ENCODE results near the gene DIDO1. TPM values are rescaled to one million over a fixed set of nuclear protein-coding genes. Genes with fewer than 3 reads are reported as not detected.
A peak's percentile ranks its signal among the peaks of the same experiment; 100 is the strongest.

The DIDO1 gene
- total RNA-seq, 1 donor from 2014 or later: 89.1 TPM

- intact Hi-C loops (cut with micrococcal nuclease): loop anchor here (2.0 kb wide), 1 partner anchor 21 kb away; the partner anchor contains the start of gene GID8
- H3K9me3 Mint-ChIP-seq: no peaks in the 10 kb centered on the region
- H3K4me1 Mint-ChIP-seq: peaks cover 83% of the 10 kb centered on the region
- H3K4me3 Mint-ChIP-seq: peak overlapping the region; percentile 70
- peaks cover 24% of the 10 kb centered on the region for H3K36me3 Mint-ChIP-seq (ENCODE audit: low read depth)
- ChIA-PET POLR2A (interaction anchor here (0.7 to 3.8 kb wide), 4 partner anchors 10 to 36 kb away, joined by 3 to 15 read pairs (median 4); no protein-coding TSS in a partner anchor), CTCF (interaction anchor here (1.1 to 4.7 kb wide), 4 partner anchors 11 to 55 kb away, joined by 3 to 26 read pairs (median 8); no protein-coding TSS in a partner anchor)
- ATAC-seq (ENCODE audit: low read depth) (peak; percentile 40), DNase-seq (no peak)
- no peaks in the 10 kb centered on the region for H3K27me3 Mint-ChIP-seq
- peak overlapping the region; percentile 79 for H3K27ac Mint-ChIP-seq
- no peak for TF ChIP-seq CTCF (IDR thresholded peaks at IDR 0.05)
Measured at GRCh38 chr20:62918147-62918546, 8.2 kb downstream of the DIDO1 start.

- POLR2A ChIA-PET: interaction anchor here (0.7 to 1.6 kb wide), 3 partner anchors 11 to 20 kb away, joined by 3 to 4 read pairs (median 3); no protein-coding TSS in a partner anchor
- H3K27ac Mint-ChIP-seq: peak overlapping the region; percentile 79
- H3K9me3 Mint-ChIP-seq: no peaks in the 10 kb centered on the region
- TF ChIP-seq CTCF (IDR thresholded peaks at IDR 0.05): no peak
- DNase-seq: no peak
- intact Hi-C loops (cut with micrococcal nuclease): loop anchor here (2.0 kb wide), 1 partner anchor 21 kb away; the partner anchor contains the start of gene GID8
- CTCF ChIA-PET: interaction anchor here (0.6 to 4.7 kb wide), 4 partner anchors 10 to 40 kb away, joined by 3 to 26 read pairs (median 8); no protein-coding TSS in a partner anchor
- H3K4me3 Mint-ChIP-seq: peak overlapping the region; percentile 70
- no peak for ATAC-seq (ENCODE audit: low read depth)
- H3K27me3 Mint-ChIP-seq: no peaks in the 10 kb centered on the region
- peaks cover 82% of the 10 kb centered on the region for H3K4me1 Mint-ChIP-seq
- peaks cover 27% of the 10 kb centered on the region for H3K36me3 Mint-ChIP-seq (ENCODE audit: low read depth)
Measured at GRCh38 chr20:62917720-62918119, 8.6 kb downstream of the DIDO1 start.

- Mint-ChIP-seq H3K4me1 (peaks cover 74% of the 10 kb centered on the region), H3K4me3 (no peak overlapping the region), H3K36me3 (ENCODE audit: low read depth) (peaks cover 31% of the 10 kb centered on the region), H3K27me3 (no peaks in the 10 kb centered on the region), H3K27ac (peak overlapping the region; percentile 19), H3K9me3 (no peaks in the 10 kb centered on the region)
- CTCF ChIA-PET: interaction anchor here (0.6 to 4.7 kb wide), 4 partner anchors 9 to 92 kb away, joined by 3 to 26 read pairs (median 4); no protein-coding TSS in a partner anchor
- POLR2A ChIA-PET: interaction anchor here (0.6 to 1.3 kb wide), 3 partner anchors 12 to 21 kb away, joined by 3 read pairs; no protein-coding TSS in a partner anchor
- TF ChIP-seq CTCF (IDR thresholded peaks at IDR 0.05): no peak
- intact Hi-C loops (cut with micrococcal nuclease): no loop called here
- no peak for ATAC-seq (ENCODE audit: low read depth)
- DNase-seq: no peak
Measured at GRCh38 chr20:62916703-62917476, 9.4 kb downstream of the DIDO1 start.

GRCh38 chr20:62914970-62915457, 11.3 kb downstream of the DIDO1 start:
- Mint-ChIP-seq H3K36me3 (ENCODE audit: low read depth) (peaks cover 49% of the 10 kb centered on the region), H3K9me3 (no peaks in the 10 kb centered on the region), H3K27me3 (no peaks in the 10 kb centered on the region), H3K4me1 (peaks cover 60% of the 10 kb centered on the region), H3K4me3 (no peak overlapping the region), H3K27ac (peak overlapping the region; percentile 56)
- DNase-seq: no peak
- POLR2A ChIA-PET: interaction anchor here (1.2 kb wide), 1 partner anchor 9 kb away, joined by 3 read pairs; no protein-coding TSS in a partner anchor
- TF ChIP-seq CTCF (IDR thresholded peaks at IDR 0.05): no peak
- intact Hi-C loops (cut with micrococcal nuclease): no loop called here
- ATAC-seq (ENCODE audit: low read depth): no peak
- CTCF ChIA-PET: no interaction called here

- peaks cover 55% of the 10 kb centered on the region for H3K36me3 Mint-ChIP-seq (ENCODE audit: low read depth)
- H3K9me3 Mint-ChIP-seq: no peaks in the 10 kb centered on the region
- H3K27ac Mint-ChIP-seq: no peak overlapping the region
- intact Hi-C loops (cut with micrococcal nuclease): no loop called here
- CTCF ChIA-PET: interaction anchor here (1.1 kb wide), 1 partner anchor 13 kb away, joined by 4 read pairs; no protein-coding TSS in a partner anchor
- DNase-seq: no peak
- no peaks in the 10 kb centered on the region for H3K27me3 Mint-ChIP-seq
- ATAC-seq (ENCODE audit: low read depth): no peak
- POLR2A ChIA-PET: interaction anchor here (1.2 kb wide), 1 partner anchor 10 kb away, joined by 3 read pairs; no protein-coding TSS in a partner anchor
- no peak for TF ChIP-seq CTCF (IDR thresholded peaks at IDR 0.05)
- no peak overlapping the region for H3K4me3 Mint-ChIP-seq
- peaks cover 57% of the 10 kb centered on the region for H3K4me1 Mint-ChIP-seq
Measured at GRCh38 chr20:62914436-62914835, 11.9 kb downstream of the DIDO1 start.

Data from activated B cell treated with CpG ODN at 0.5 μM for 24 hours (primary cell).